Astrocyte of the cerebellum (primary cell): ENCODE measurements around the gene SSBP4.

ENCODE experiments used
- DNase-seq: peaks from one replicate; pipeline ENCODE4 v3.0.0-alpha.2; 2011; ENCODE audit warnings: low read depth
- H3K4me3 ChIP-seq: 2 replicates; pipeline ENCODE4 v1.5.1; 2011; ENCODE audit warnings: mild to moderate bottlenecking, low read depth, low read length, moderate library complexity
- CTCF ChIP-seq: IDR thresholded peaks from 2 replicates; pipeline ENCODE4 v1.5.1; 2012; ENCODE audit warnings: low read length, low read depth, moderate library complexity, mild to moderate bottlenecking; ENCODE audit errors: missing control alignments
- in situ Hi-C: cut with HindIII; loops from 2 replicates; pipeline ENCODE4 v1.10.0; 2017; ENCODE audit warnings: low sequenced_read_pairs

Gene SSBP4

DNA sequence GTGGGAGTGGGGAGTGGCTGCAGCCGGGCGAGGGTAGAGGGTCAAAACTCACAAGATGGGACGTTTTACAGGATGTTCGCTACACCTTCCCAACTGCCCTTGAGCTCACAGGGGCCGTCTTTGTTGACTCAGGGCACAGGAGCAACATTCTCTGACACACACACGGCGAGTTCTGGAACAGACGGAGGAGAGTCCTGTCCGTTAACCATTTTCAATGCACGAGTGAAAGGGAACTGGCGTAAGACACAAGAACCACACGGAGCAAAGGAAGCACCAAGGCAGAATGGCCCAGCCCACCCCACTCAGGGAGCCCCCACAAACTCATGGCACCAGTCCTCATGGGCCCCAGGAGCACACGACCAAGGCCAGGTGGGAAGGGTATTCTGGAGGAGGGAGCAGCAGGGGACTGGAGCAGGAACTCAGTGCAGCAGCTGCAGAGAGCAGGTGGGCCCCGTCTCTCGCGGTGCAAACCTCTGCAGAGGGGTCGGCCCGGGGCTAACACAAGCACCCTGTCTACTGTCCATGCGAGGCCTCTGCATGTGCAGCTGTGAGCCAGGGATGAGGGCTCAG is 56.6 kb downstream of the SSBP4 start:
- H3K4me3 ChIP-seq, result no peak overlapping the region
- TF ChIP-seq CTCF, result no peak
- no peak for DNase-seq
- in situ Hi-C loops, result loop anchor here (25.0 kb wide), 1 partner anchor 386 kb away; no protein-coding TSS in a partner anchor

GRCh38 chr19:18476507-18477041 is 57.4 kb downstream of the SSBP4 start:
- no peak overlapping the region for H3K4me3 ChIP-seq
- TF ChIP-seq CTCF, result no peak
- DNase-seq, result no peak
- in situ Hi-C loops, result loop anchor here (25.0 kb wide), 1 partner anchor 386 kb away; no protein-coding TSS in a partner anchor

- in situ Hi-C loops, result loop anchor here (25.0 kb wide), 1 partner anchor 385 kb away; no protein-coding TSS in a partner anchor
- TF ChIP-seq CTCF, result peak; percentile 23
- H3K4me3 ChIP-seq, result no peak overlapping the region
- no peak for DNase-seq
Observed at GRCh38 chr19:18477042-18477779, 58.0 kb downstream of the SSBP4 start.

- in situ Hi-C loops, result loop anchor here (25.0 kb wide), 1 partner anchor 384 kb away; no protein-coding TSS in a partner anchor
- no peak for DNase-seq
- H3K4me3 ChIP-seq, result no peak overlapping the region
- TF ChIP-seq CTCF, result no peak
Observed at GRCh38 chr19:18477974-18478373, 58.8 kb downstream of the SSBP4 start.

- DNase-seq, result no peak
- H3K4me3 ChIP-seq, result no peak overlapping the region
- in situ Hi-C loops, result loop anchor here (25.0 kb wide), 1 partner anchor 384 kb away; no protein-coding TSS in a partner anchor
- no peak for TF ChIP-seq CTCF
Observed at GRCh38 chr19:18478545-18479311, 59.5 kb downstream of the SSBP4 start.
